ENCODE measurements around the gene SLCO3A1.

The SLCO3A1 gene

DNA sequence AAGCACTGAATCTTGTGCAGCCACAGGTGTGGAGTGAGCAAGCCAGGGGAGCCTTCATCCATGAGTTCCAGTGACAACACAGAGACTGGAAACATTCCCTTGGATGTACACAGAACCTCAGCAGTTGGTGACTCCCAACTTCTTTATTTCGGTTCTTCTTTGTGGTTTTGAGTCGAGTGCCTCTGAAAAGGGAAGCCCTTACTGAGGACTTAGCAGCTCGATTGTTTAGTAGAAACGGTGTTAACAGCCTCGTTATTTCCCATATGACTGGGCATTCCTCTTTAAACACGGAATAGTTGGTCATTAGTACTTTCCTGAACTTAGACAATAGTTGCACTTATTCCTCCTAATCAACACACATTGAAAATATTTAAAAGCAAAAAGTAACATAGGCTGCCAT, 7.7 kb downstream of the SLCO3A1 start:
- DNase-seq (ENCODE audit: low read depth): no peak

GRCh38 chr15:91862891-91863504, 9.5 kb downstream of the SLCO3A1 start:
- no peak for DNase-seq (ENCODE audit: low read depth)

DNA sequence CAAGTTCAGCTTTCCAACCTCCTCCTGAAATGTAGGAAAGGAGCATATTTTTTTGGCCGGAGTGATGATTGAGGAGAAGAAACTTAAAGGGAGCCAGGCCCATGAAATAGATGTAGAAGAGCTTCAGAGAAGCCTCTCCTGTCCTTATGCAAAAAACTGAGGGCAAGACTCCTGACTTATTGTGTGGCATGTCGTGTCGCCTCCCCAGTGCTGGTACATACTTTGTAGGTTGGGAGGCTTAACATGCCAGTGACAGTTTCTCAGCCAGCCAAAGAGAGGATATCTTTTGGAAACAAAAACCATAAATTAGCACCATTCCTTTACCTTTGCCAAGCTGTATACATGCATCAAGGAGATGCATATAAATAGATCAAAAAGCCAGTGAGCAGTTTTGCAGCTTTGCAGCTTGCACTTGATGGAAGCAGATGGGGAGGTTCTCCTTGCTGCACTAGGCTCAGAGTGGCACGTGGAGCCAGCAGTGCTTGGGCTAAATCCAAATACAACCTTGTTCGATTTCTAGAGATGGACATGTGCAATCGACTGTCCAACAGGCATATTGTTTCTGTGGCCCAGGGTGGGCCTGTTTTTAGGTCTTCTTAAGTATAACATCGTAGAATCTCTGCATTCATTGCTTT, 10.2 kb downstream of the SLCO3A1 start:
- no peak for DNase-seq (ENCODE audit: low read depth)

GRCh38 chr15:91864664-91865063, 11.2 kb downstream of the SLCO3A1 start:
- DNase-seq (ENCODE audit: low read depth): no peak

GRCh38 chr15:91865486-91865885, 12.0 kb downstream of the SLCO3A1 start:
- no peak for DNase-seq (ENCODE audit: low read depth)

- no peak for DNase-seq (ENCODE audit: low read depth)
These were observed 12.4 kb downstream of the SLCO3A1 start for GRCh38 chr15:91865950-91866349.

GRCh38 chr15:91866371-91866905, 12.9 kb downstream of the SLCO3A1 start:
- DNase-seq (ENCODE audit: low read depth): no peak

- DNase-seq (ENCODE audit: low read depth): no peak
These were observed 13.5 kb downstream of the SLCO3A1 start for GRCh38 chr15:91866971-91867372.

DNA sequence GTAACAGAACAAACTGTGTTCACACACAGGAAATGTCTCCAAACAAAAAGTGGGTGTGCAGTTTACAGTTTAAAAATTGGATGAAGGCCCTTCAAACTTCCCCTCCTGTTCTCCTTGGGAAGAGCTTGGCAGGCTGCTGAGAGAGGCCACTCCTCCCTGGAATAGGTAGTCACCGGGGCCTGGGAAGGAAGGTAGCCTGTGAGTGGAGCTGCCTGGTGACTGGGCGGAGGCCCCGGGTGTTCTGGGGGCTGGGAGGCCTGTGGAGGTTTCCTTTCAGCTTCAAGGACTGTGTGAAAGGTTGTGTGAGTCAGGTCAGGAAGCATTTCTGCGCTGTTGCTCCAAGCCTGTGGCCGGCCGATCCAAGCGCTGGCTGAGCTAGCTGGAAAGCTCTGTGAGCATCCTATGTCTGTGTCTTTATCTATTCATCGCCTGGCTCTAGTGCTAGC, 14.1 kb downstream of the SLCO3A1 start:
- DNase-seq (ENCODE audit: low read depth): no peak

GRCh38 chr15:91870876-91871537, 17.5 kb downstream of the SLCO3A1 start:
- no peak for DNase-seq (ENCODE audit: low read depth)

GRCh38 chr15:91871837-91872236, 18.3 kb downstream of the SLCO3A1 start:
- no peak for DNase-seq (ENCODE audit: low read depth)

DNA sequence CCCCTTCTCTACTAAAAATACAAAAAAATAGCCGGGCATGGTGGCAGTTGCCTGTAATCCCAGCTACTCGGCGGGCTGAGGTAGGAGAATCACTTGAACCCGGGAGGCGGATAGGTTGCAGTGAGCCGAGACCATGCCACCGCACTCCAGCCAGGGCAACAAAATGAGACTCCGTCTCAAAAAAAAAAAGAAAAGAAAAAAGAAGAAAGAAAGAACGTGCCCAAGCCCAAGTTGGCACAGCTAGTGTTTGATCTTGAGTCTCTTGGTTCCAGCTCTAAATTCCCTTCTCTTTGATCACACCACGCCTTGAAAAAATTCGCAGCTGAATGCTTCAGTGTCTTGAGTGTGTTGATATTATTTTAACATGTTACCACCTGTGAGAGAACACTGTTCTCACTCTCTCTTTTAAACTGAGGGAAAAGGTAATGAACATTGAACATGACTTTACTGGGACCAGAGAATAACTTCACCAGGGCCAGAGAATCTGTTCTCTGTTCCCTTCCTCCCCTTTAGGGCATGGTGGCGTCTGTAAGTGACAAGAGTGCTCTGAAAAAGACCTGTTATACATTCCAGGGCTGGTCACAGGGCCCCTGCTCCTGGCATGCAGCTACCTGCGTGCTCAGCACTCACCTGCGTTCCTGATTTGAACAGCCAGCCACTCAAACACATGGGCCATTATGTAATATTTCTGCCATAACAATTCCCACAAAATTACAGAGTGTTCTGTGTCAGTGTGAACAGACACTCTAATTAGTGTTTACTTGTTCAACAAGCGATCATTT, 19.0 kb downstream of the SLCO3A1 start:
- DNase-seq (ENCODE audit: low read depth): no peak

- DNase-seq (ENCODE audit: low read depth): no peak
These were observed 19.6 kb downstream of the SLCO3A1 start for GRCh38 chr15:91873138-91873536.

- DNase-seq (ENCODE audit: low read depth): no peak
These were observed 20.7 kb downstream of the SLCO3A1 start for GRCh38 chr15:91874171-91874570.

- no peak for DNase-seq (ENCODE audit: low read depth)
These were observed 21.6 kb downstream of the SLCO3A1 start for GRCh38 chr15:91874992-91875660.

DNA sequence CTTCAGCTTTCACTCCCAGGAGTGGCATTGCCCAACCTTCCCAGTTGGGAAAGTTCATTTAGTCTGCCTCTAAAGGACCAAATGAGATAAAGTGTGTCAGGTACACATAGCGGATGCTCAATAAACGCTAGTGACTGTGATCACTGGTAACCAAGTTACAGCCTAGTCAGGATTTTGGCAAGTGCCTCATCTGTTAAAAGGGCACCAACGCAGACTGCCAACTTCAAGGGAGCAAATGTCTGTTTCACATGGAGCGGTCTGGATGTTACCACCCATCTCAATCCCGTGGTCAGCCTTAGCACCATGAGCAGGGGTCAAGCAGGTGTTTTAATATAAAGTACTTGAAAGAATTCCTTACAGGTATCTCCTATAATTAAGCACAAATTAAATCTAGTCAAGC, 22.7 kb downstream of the SLCO3A1 start:
- DNase-seq (ENCODE audit: low read depth): no peak

- DNase-seq (ENCODE audit: low read depth): no peak
These were observed 24.9 kb downstream of the SLCO3A1 start for GRCh38 chr15:91878319-91878870.

DNA sequence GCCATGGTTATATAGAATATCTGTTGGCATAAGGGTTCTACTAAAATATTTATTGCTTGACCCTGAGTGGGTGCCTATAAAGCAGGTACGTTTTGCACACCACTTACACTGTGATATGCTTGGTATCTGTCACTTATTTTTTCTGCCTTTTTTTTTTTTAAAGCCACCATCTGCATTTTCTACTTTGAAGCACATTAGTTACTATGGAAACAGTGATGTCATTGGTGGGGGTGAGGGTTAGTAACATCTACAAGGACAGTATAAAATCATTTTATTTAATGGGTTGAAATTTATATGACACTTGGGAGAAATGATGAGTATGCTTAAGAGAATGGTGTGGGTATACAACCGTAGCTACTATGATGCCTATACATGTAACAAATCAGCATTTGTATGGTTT, 25.6 kb downstream of the SLCO3A1 start:
- no peak for DNase-seq (ENCODE audit: low read depth)

GRCh38 chr15:91880373-91880772, 26.9 kb downstream of the SLCO3A1 start:
- DNase-seq (ENCODE audit: low read depth): no peak

DNA sequence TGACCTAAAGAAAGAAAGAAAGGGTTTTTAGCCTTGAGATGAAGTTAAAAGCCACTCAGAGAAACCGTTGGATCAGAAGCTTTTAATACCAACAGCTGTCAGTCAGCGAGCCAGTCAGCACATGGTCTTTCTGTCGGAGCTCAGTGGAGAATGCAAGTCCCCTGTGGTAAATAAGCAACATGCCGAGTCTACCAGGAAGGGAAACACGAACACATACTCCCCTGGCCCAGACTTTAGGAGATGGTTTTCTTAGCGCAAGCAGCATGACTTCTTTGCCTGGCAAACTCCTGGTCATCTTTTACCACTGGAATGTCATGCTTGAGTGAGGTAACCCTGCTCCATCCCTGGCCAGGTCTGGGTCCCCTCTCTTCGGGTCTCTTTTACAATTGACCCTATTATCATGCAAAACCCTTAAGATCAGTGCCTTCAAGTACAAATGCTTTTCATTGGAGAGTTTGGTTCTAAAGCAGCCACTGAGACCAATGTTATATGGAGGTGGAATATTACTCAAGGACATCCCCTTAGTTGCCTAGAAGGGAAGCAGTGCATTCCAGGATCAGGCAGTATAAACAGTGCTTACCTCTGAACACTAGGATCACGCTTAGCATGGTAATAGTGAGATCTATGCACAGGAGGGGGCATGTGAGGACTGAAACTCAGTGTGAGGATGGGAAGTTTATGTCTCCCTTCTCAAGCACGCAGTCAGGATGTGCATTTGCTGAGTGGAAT, 28.2 kb downstream of the SLCO3A1 start:
- DNase-seq (ENCODE audit: low read depth): no peak
